22Rv1 (cell line): ENCODE results near the gene CALHM2.
A peak's percentile ranks its signal among the peaks of the same experiment; 100 is the strongest.
"Not testable (repeated sequence)": the region's sequence is repeated elsewhere in the genome, so short reads cannot be mapped to it uniquely, and the experiment has no call there.

ENCODE experiments used
- H3K27ac ChIP-seq: fragments of 450-650 bp; 2 replicates; pipeline ENCODE4 v1.5.1; 2017
- ZFX ChIP-seq: fragments of 450-650 bp; IDR thresholded peaks from 2 replicates; pipeline ENCODE4 v1.6.1; 2017; ENCODE audit warnings: antibody characterized with exemption, borderline replicate concordance
- TF ChIP-seq, protein P1 (sequence below): fragments of 450-650 bp; IDR thresholded peaks from 2 replicates; pipeline ENCODE4 v1.5.1; 2017; ENCODE audit warnings: mild to moderate bottlenecking

The CALHM2 gene

DNA sequence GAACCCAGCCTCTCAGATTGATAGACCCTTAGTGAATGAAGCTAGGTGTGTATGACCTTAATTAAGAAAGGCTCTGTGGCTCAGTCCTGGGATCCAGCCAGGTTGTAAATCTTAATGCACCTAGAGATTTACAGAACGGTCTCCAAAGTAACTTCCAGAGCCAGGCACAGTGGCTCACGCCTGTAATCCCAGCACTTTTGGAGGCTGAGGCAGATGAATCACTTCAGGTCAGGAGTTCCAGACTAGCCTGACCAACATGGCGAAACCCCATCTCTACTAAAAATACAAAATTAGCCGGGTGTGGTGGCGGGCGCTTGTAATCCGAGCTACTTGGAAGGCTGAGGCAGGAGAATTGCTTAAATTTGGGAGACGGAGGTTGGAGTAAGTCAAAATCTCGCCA, 24.3 kb downstream of the CALHM2 start:
- H3K27ac ChIP-seq = 0 out of 2 replicates have a peak overlapping the region, but pooled peaks have one; percentile 10
- TF ChIP-seq, protein P1, sequence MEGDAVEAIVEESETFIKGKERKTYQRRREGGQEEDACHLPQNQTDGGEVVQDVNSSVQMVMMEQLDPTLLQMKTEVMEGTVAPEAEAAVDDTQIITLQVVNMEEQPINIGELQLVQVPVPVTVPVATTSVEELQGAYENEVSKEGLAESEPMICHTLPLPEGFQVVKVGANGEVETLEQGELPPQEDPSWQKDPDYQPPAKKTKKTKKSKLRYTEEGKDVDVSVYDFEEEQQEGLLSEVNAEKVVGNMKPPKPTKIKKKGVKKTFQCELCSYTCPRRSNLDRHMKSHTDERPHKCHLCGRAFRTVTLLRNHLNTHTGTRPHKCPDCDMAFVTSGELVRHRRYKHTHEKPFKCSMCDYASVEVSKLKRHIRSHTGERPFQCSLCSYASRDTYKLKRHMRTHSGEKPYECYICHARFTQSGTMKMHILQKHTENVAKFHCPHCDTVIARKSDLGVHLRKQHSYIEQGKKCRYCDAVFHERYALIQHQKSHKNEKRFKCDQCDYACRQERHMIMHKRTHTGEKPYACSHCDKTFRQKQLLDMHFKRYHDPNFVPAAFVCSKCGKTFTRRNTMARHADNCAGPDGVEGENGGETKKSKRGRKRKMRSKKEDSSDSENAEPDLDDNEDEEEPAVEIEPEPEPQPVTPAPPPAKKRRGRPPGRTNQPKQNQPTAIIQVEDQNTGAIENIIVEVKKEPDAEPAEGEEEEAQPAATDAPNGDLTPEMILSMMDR = no peak
- TF ChIP-seq ZFX = no peak

DNA sequence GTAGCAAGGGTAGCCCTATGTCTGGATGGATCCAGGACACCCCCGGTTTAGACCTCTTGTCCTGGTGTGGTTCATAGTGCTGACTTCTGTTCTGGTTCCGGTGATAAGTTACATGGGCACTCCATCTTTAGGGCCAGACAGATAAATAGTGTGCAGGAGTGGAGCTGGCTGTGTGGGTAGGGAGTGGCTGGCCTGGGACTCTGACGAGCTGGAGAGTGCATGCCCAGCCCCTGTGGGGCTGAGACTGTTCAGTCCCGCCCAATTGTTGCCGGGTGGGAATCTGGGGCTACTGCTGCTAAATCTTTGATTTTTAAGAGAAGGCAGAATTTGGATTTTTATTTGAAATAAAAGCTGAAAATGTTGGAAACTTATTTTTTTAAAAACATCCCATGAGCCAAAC, 28.4 kb downstream of the CALHM2 start:
- TF ChIP-seq ZFX = no peak
- TF ChIP-seq, protein P1 = no peak
- no peak overlapping the region for H3K27ac ChIP-seq

- TF ChIP-seq ZFX = no peak
- TF ChIP-seq, protein P1 = no peak
- no peak overlapping the region for H3K27ac ChIP-seq
Observed at GRCh38 chr10:103419101-103419500, 33.1 kb downstream of the CALHM2 start.

- TF ChIP-seq ZFX = no peak
- TF ChIP-seq, protein P1 = no peak
- H3K27ac ChIP-seq = no peak overlapping the region
Observed at GRCh38 chr10:103417601-103418000, 34.6 kb downstream of the CALHM2 start.

- TF ChIP-seq, protein P1 = peak; percentile 27
- H3K27ac ChIP-seq = not testable (repeated sequence)
Observed at GRCh38 chr10:103417148-103417469, 35.1 kb downstream of the CALHM2 start.

- TF ChIP-seq ZFX = no peak
- TF ChIP-seq, protein P1 = peak; percentile 75
Observed at GRCh38 chr10:103416436-103417147, 35.6 kb downstream of the CALHM2 start.

DNA sequence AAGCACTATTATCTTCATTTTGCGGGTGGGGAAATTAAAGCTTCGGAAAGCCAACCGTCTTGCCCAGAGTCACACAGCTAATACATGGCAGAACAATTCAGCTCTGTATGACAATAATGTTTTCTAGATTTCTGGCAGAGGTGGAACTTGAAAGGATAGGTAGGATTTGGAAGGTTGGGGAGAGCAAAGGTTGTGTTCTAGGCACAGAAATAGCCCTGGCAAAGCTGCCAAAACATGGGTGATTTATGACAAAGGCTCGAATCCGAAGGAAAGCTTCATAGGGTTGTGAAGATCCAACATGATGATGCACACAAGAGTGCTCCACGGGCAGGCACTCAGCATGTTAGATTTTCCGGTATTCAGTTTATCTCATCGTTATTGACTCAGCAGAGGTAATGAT, 36.6 kb downstream of the CALHM2 start:
- no peak overlapping the region for H3K27ac ChIP-seq
- no peak for TF ChIP-seq ZFX
- TF ChIP-seq, protein P1 = no peak

More at GRCh38 chr10:103416436-103417147, 35.6 kb downstream of the CALHM2 start:
- no peak overlapping the region; the same call in 1 of the 2 replicates for H3K27ac ChIP-seq
